ENCODE measurements around the gene LAMC1. TPM values are rescaled to one million over a fixed set of nuclear protein-coding genes. Genes with fewer than 3 reads are reported as not detected.

The LAMC1 gene
- total and polyA plus RNA-seq, 2 experiments from 2014 or later = 78.4 to 185 TPM

GRCh38 chr1:183040547-183040971 is 17.3 kb downstream of the LAMC1 start:
- peak overlapping the region; percentile 34 for H3K4me2 ChIP-seq
- WGBS (ENCODE audit: low lambda C conversion rate, missing lambda C conversion rate) = 53% methylated on average over 2 of the region's 2 CpGs
- H3K4me1 ChIP-seq (ENCODE audit: insufficient read depth) = peaks cover 48% of the 10 kb centered on the region
- no peaks in the 10 kb centered on the region for H3K9me2 ChIP-seq (replicated peaks; ENCODE audit: insufficient read depth)
- no peak overlapping the region for H3K4me3 ChIP-seq
- peaks cover 95% of the 10 kb centered on the region for H3K79me2 ChIP-seq
- H3K9me3 ChIP-seq (ENCODE audit: low read depth) = no peaks in the 10 kb centered on the region
- no peaks in the 10 kb centered on the region for H3K27me3 ChIP-seq
- no peak for DNase-seq (ENCODE audit: low spot score)
- H3K27ac ChIP-seq = peak overlapping the region; percentile 63
- TF ChIP-seq EZH2phosphoT487 (IDR thresholded peaks at IDR 0.05; ENCODE audit: low read depth, severe bottlenecking, unreplicated experiment) (no peak), EZH2 (IDR thresholded peaks at IDR 0.05; ENCODE audit: borderline replicate concordance) (no peak)
- TF ChIP-seq, protein P1, sequence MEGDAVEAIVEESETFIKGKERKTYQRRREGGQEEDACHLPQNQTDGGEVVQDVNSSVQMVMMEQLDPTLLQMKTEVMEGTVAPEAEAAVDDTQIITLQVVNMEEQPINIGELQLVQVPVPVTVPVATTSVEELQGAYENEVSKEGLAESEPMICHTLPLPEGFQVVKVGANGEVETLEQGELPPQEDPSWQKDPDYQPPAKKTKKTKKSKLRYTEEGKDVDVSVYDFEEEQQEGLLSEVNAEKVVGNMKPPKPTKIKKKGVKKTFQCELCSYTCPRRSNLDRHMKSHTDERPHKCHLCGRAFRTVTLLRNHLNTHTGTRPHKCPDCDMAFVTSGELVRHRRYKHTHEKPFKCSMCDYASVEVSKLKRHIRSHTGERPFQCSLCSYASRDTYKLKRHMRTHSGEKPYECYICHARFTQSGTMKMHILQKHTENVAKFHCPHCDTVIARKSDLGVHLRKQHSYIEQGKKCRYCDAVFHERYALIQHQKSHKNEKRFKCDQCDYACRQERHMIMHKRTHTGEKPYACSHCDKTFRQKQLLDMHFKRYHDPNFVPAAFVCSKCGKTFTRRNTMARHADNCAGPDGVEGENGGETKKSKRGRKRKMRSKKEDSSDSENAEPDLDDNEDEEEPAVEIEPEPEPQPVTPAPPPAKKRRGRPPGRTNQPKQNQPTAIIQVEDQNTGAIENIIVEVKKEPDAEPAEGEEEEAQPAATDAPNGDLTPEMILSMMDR (IDR thresholded peaks at IDR 0.05; ENCODE audit: poor library complexity) = no peak
- peaks cover 5% of the 10 kb centered on the region for H4K20me1 ChIP-seq (ENCODE audit: insufficient read depth, poor library complexity, severe bottlenecking)
- no peaks in the 10 kb centered on the region for H3K36me3 ChIP-seq (replicated peaks; ENCODE audit: insufficient read depth, low read depth)
- no peak overlapping the region for H2AFZ ChIP-seq

- Histone ChIP-seq H3K9me2 (replicated peaks; ENCODE audit: insufficient read depth) (no peaks in the 10 kb centered on the region), H4K20me1 (ENCODE audit: insufficient read depth, poor library complexity, severe bottlenecking) (peaks cover 5% of the 10 kb centered on the region), H3K27ac (no peak overlapping the region), H3K4me3 (no peak overlapping the region), H3K9me3 (ENCODE audit: low read depth) (no peaks in the 10 kb centered on the region), H2AFZ (no peak overlapping the region), H3K36me3 (replicated peaks; ENCODE audit: insufficient read depth, low read depth) (no peaks in the 10 kb centered on the region), H3K4me2 (no peak overlapping the region), H3K27me3 (no peaks in the 10 kb centered on the region), H3K4me1 (ENCODE audit: insufficient read depth) (peaks cover 51% of the 10 kb centered on the region), H3K79me2 (peaks cover 95% of the 10 kb centered on the region)
- TF ChIP-seq, protein P1 (IDR thresholded peaks at IDR 0.05; ENCODE audit: poor library complexity) = no peak
- TF ChIP-seq EZH2 (IDR thresholded peaks at IDR 0.05; ENCODE audit: borderline replicate concordance) = no peak
- TF ChIP-seq EZH2phosphoT487 (IDR thresholded peaks at IDR 0.05; ENCODE audit: low read depth, severe bottlenecking, unreplicated experiment) = no peak
- no peak for DNase-seq (ENCODE audit: low spot score)
- WGBS (ENCODE audit: low lambda C conversion rate, missing lambda C conversion rate) = 93% methylated on average over 3 of the region's 3 CpGs
These were observed 20.0 kb downstream of the LAMC1 start for GRCh38 chr1:183043254-183043653.

DNA sequence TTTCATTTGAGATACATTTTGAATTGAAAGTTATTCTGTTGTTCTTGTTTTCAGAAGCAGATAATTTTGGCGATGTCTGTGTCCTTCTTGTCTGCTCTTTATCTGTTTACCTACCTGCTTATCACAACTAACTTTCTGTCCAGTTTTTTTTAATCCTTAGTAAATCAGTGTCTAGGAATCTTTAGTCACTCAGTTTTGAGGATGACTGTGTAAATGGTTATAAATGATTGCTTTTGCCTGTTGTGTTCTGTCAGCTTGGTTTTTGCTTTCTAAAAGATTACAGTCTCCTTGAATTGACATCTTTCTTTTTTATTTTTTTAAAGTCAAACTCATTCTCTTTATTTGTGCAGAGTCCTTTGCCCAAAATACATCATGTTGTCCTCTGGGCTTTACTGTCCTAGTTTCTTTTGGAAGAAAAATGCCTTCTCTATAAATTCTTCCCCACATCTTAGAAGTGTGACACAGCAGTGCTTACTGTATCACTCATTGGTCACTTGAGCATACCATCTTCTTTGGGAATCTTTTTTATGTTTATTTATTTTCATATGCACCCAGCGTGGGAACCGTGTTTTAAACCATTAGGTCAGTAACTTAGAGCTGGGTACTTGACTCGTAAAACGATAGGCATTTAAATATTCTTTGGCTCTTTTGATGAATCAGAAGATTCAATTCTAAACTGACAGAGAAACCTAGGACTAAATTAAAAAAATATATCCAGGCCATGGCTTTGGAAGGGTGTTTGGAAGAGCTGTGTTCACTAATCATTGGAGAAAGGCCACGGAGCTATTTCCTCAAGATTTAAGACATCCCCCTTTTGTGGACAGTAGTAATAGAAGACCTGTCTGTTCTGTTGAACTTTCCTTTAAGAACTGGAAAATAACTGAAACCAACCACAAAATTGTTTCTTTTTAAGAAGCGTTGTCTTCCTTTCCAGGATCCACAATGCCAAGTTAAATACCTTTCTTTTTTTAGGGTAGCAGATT is 20.9 kb downstream of the LAMC1 start:
- Histone ChIP-seq H3K27ac (peak overlapping the region; percentile 33), H3K9me3 (ENCODE audit: low read depth) (no peaks in the 10 kb centered on the region), H4K20me1 (ENCODE audit: insufficient read depth, poor library complexity, severe bottlenecking) (peaks cover 5% of the 10 kb centered on the region), H3K4me1 (ENCODE audit: insufficient read depth) (peaks cover 50% of the 10 kb centered on the region), H2AFZ (no peak overlapping the region), H3K79me2 (peaks cover 95% of the 10 kb centered on the region), H3K27me3 (no peaks in the 10 kb centered on the region), H3K4me2 (peak overlapping the region; percentile 39), H3K36me3 (replicated peaks; ENCODE audit: insufficient read depth, low read depth) (no peaks in the 10 kb centered on the region), H3K4me3 (no peak overlapping the region), H3K9me2 (replicated peaks; ENCODE audit: insufficient read depth) (no peaks in the 10 kb centered on the region)
- 59% methylated on average over 7 of the region's 7 CpGs for WGBS (ENCODE audit: low lambda C conversion rate, missing lambda C conversion rate)
- DNase-seq (ENCODE audit: low spot score) = no peak
- TF ChIP-seq EZH2phosphoT487 (IDR thresholded peaks at IDR 0.05; ENCODE audit: low read depth, severe bottlenecking, unreplicated experiment) (no peak), EZH2 (IDR thresholded peaks at IDR 0.05; ENCODE audit: borderline replicate concordance) (no peak)
- TF ChIP-seq, protein P1 (IDR thresholded peaks at IDR 0.05; ENCODE audit: poor library complexity) = no peak

All from hepatocyte (in vitro differentiated cells).